ENCODE data around the gene DGKE.

Gene DGKE

DNA sequence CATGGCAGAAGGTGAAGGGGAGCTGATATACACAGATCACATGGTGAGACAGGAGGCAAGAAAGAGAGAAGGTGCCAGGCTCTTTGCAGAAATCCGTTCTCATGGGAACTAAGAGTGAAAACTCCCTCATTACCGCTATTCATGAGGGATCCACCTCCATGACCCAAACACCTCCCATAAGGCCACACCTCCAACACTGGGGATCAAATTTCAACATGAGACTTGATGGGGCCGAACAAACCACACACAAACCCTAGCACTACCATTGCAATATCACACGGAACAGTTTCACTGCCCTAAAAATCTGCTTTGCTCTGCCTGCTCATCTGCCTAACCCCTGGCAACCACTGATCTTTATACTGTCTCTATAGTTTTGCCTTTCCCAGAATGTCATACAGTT is 35.0 kb upstream of the DGKE start (continued):
- TF ChIP-seq, protein P1, sequence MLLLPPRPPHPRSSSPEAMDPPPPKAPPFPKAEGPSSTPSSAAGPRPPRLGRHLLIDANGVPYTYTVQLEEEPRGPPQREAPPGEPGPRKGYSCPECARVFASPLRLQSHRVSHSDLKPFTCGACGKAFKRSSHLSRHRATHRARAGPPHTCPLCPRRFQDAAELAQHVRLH (tag by site-specific recombination; IDR thresholded peaks at IDR 0.05) = 0 out of 2 replicates have a peak, but pooled peaks have one; percentile 47
- TF ChIP-seq, protein P2, sequence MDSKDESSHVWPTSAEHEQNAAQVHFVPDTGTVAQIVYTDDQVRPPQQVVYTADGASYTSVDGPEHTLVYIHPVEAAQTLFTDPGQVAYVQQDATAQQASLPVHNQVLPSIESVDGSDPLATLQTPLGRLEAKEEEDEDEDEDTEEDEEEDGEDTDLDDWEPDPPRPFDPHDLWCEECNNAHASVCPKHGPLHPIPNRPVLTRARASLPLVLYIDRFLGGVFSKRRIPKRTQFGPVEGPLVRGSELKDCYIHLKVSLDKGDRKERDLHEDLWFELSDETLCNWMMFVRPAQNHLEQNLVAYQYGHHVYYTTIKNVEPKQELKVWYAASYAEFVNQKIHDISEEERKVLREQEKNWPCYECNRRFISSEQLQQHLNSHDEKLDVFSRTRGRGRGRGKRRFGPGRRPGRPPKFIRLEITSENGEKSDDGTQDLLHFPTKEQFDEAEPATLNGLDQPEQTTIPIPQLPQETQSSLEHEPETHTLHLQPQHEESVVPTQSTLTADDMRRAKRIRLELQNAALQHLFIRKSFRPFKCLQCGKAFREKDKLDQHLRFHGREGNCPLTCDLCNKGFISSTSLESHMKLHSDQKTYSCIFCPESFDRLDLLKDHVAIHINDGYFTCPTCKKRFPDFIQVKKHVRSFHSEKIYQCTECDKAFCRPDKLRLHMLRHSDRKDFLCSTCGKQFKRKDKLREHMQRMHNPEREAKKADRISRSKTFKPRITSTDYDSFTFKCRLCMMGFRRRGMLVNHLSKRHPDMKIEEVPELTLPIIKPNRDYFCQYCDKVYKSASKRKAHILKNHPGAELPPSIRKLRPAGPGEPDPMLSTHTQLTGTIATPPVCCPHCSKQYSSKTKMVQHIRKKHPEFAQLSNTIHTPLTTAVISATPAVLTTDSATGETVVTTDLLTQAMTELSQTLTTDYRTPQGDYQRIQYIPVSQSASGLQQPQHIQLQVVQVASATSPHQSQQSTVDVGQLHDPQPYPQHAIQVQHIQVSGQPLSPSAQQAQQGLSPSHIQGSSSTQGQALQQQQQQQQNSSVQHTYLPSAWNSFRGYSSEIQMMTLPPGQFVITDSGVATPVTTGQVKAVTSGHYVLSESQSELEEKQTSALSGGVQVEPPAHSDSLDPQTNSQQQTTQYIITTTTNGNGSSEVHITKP (tag by site-specific recombination; IDR thresholded peaks at IDR 0.05) = peak; percentile 75
- no peak for TF ChIP-seq ZNF785 (tag by site-specific recombination; IDR thresholded peaks at IDR 0.05)
- TF ChIP-seq ZNF623 (tag by site-specific recombination; IDR thresholded peaks at IDR 0.05) = no peak
- TF ChIP-seq ZBTB7A (tag by site-specific recombination; IDR thresholded peaks at IDR 0.05; ENCODE audit: low read depth) = no peak
- TF ChIP-seq ZNF521 (tag by site-specific recombination; IDR thresholded peaks at IDR 0.05) = no peak

DNA sequence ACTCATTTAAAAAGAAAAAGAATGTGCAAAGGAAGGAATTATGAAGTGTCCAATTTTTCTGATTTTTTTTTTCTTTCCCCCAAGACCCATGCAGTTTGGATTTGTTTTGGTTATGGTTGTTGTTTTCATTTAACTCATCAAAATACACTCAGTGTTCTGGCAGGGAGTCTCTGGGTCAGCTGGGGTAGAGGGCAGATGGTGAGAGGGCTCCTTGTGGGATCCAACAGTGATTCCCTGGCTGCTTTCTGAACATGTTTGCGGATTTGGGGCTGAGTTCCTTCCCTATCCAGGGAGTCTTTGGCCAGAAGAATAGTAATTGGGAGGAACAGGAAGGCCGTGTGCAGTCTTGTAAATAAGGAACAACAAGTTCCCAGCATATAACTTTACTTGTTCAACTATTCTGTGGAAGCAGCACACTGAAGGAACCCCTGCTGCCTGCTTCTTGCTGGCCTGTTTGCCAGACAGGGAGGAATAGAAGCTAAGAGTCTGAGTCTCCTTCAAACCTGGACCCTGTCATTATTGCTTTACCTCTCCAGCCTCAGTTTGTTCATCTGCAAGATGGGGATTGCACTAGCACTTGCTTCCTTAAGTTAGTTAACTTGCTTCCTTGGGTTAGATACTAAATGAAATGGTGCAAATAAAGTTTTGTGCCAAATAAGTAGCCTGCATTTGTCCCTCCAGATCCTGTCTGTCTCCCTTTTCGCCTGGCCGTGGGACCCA is 32.3 kb upstream of the DGKE start:
- Histone ChIP-seq H3K27ac (ENCODE audit: extremely low read depth, low read depth, low read length) (no peak overlapping the region), H3K36me3 (ENCODE audit: control insufficient read depth in 2 of 2, insufficient read depth in 1 of 2, low read length in 2 of 2) (no peaks in the 10 kb centered on the region), H3K9me3 (ENCODE audit: control insufficient read depth, insufficient read depth, low read depth, low read length) (no peaks in the 10 kb centered on the region), H3K4me1 (ENCODE audit: control insufficient read depth, insufficient read depth, low read length) (no peaks in the 10 kb centered on the region), H3K4me3 (ENCODE audit: low read depth, low read length) (no peak overlapping the region)
- ChIA-PET CTCF (interaction anchor here (0.7 to 1.1 kb wide), 2 partner anchors 18 to 26 kb away, joined by 3 read pairs; no protein-coding TSS in a partner anchor), POLR2A (no interaction called here)
- TF ChIP-seq ZNF2 (tag by site-specific recombination; IDR thresholded peaks at IDR 0.05) (no peak), ZNF19 (tag by site-specific recombination; IDR thresholded peaks at IDR 0.05; ENCODE audit: low read depth) (no peak), EGR2 (tag by site-specific recombination; IDR thresholded peaks at IDR 0.05; ENCODE audit: low read depth) (no peak), SCRT1 (tag by site-specific recombination; IDR thresholded peaks at IDR 0.05; ENCODE audit: borderline replicate concordance) (no peak)
- TF ChIP-seq, protein P3, sequence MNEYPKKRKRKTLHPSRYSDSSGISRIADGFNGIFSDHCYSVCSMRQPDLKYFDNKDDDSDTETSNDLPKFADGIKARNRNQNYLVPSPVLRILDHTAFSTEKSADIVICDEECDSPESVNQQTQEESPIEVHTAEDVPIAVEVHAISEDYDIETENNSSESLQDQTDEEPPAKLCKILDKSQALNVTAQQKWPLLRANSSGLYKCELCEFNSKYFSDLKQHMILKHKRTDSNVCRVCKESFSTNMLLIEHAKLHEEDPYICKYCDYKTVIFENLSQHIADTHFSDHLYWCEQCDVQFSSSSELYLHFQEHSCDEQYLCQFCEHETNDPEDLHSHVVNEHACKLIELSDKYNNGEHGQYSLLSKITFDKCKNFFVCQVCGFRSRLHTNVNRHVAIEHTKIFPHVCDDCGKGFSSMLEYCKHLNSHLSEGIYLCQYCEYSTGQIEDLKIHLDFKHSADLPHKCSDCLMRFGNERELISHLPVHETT (tag by site-specific recombination; IDR thresholded peaks at IDR 0.05) = no peak
- TF ChIP-seq, protein P4, sequence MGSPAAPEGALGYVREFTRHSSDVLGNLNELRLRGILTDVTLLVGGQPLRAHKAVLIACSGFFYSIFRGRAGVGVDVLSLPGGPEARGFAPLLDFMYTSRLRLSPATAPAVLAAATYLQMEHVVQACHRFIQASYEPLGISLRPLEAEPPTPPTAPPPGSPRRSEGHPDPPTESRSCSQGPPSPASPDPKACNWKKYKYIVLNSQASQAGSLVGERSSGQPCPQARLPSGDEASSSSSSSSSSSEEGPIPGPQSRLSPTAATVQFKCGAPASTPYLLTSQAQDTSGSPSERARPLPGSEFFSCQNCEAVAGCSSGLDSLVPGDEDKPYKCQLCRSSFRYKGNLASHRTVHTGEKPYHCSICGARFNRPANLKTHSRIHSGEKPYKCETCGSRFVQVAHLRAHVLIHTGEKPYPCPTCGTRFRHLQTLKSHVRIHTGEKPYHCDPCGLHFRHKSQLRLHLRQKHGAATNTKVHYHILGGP (tag by site-specific recombination; IDR thresholded peaks at IDR 0.05) = no peak

DNA sequence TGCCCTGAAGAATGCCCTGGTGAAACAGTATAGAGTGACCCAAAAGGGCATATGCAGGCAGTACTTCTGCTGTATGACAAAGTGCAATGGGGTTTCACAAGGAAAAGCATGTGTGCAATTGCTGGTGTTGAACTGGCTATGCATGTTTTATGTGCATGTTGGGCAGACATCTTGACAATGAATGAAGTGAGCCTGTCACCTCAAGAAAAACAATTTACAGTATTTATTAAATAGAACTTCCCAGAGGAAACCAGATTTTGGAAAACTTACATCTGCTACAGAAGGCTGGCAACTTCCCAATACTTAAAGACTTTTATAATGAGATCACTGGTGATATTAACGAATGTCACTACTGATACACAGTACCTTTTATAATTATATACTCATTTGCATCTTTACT is 30.9 kb upstream of the DGKE start:
- ChIA-PET POLR2A (no interaction called here), CTCF (interaction anchor here (0.7 kb wide), 1 partner anchor 15 kb away, joined by 3 read pairs; no protein-coding TSS in a partner anchor)
- H3K27ac ChIP-seq (ENCODE audit: extremely low read depth, low read depth, low read length) = no peak overlapping the region
- no peak overlapping the region for H3K4me3 ChIP-seq (ENCODE audit: low read depth, low read length)
- no peaks in the 10 kb centered on the region for H3K9me3 ChIP-seq (ENCODE audit: control insufficient read depth, insufficient read depth, low read depth, low read length)
- no peak for TF ChIP-seq ZBTB48 (tag by site-specific recombination; IDR thresholded peaks at IDR 0.05)
- TF ChIP-seq ZNF157 (tag by site-specific recombination; IDR thresholded peaks at IDR 0.05) = no peak
- TF ChIP-seq ZNF777 (tag by site-specific recombination; IDR thresholded peaks at IDR 0.05; ENCODE audit: borderline replicate concordance) = no peak
- no peak for TF ChIP-seq ZNF624 (tag by site-specific recombination; IDR thresholded peaks at IDR 0.05)
- TF ChIP-seq ZNF530 (tag by site-specific recombination; IDR thresholded peaks at IDR 0.05; ENCODE audit: low read depth) = no peak
- no peak for TF ChIP-seq TRIM28 (IDR thresholded peaks at IDR 0.05; ENCODE audit: borderline replicate concordance, low read length)
- no peaks in the 10 kb centered on the region for H3K4me1 ChIP-seq (ENCODE audit: control insufficient read depth, insufficient read depth, low read length)
- no peaks in the 10 kb centered on the region for H3K36me3 ChIP-seq (ENCODE audit: control insufficient read depth in 2 of 2, insufficient read depth in 1 of 2, low read length in 2 of 2)

All from HEK293 (cell line).